Right atrium auricular region (tissue), 2 donors: Measurements from ENCODE around the gene TSKS. TPM values are rescaled to one million over a fixed set of nuclear protein-coding genes. Genes with fewer than 3 reads are reported as not detected.

Experiments used
- DNase-seq: peaks from one replicate; pipeline ENCODE4 v3.0.0-alpha.2; 2019; ENCODE audit warnings: low spot score
- H3K27ac ChIP-seq, 2 donors: fragments of 200-600 bp; sonication (generic); 1 replicate in 1 of 2; 2 replicates in 1 of 2; pipeline ENCODE4 v1.5.1; 2016 to 2019
- H3K27me3 ChIP-seq, 2 donors: fragments of 200-600 bp; sonication (generic); one replicate each; pipeline versions ENCODE4 v1.5.1 to v1.6.0; 2017 to 2019
- H3K36me3 ChIP-seq: fragments of 200-600 bp; sonication (generic); one replicate; pipeline ENCODE4 v1.5.1; 2016
- H3K4me1 ChIP-seq, 2 donors: fragments of 200-600 bp; sonication (generic); one replicate each; pipeline versions ENCODE4 v1.5.1 to v1.6.0; 2017 to 2019
- H3K4me3 ChIP-seq, 2 donors: fragments of 200-600 bp; sonication (generic); 1 replicate in 1 of 2; 2 replicates in 1 of 2; pipeline ENCODE4 v1.5.1; 2017 to 2019; ENCODE audit warnings: mild to moderate bottlenecking in 1 of 2, moderate library complexity in 1 of 2
- H3K9me3 ChIP-seq, 2 donors: fragments of 200-600 bp; sonication (generic); one replicate each; pipeline ENCODE4 v1.5.1; 2019
- CTCF ChIP-seq, 2 donors: fragments of 200-600 bp; sonication (generic); IDR thresholded peaks; one replicate each; pipeline ENCODE4 v1.5.1; 2019; ENCODE audit warnings: antibody characterized with exemption in 2 of 2
- total RNA-seq, 2 donors: library from RNA; depleted of rRNA; stranded (reverse); fragments of >200 nt; gene quantifications; one replicate each; pipeline ENCODE4 v1.1.0, GENCODE V29; 2016

Gene TSKS
- total RNA-seq, 2 donors from 2014 or later: 0.28 to 0.96 TPM

GRCh38 chr19:49712397-49712859 lies 50.7 kb downstream of the TSKS start:
- Histone ChIP-seq H3K36me3 (no peaks in the 10 kb centered on the region), H3K9me3 (no peaks in the 10 kb centered on the region), H3K27ac (no peak overlapping the region), H3K4me3 (no peak overlapping the region), H3K27me3 (no peaks in the 10 kb centered on the region), H3K4me1 (no peaks in the 10 kb centered on the region)
- no peak for TF ChIP-seq CTCF (IDR thresholded peaks at IDR 0.05)
- DNase-seq: no peak

DNA sequence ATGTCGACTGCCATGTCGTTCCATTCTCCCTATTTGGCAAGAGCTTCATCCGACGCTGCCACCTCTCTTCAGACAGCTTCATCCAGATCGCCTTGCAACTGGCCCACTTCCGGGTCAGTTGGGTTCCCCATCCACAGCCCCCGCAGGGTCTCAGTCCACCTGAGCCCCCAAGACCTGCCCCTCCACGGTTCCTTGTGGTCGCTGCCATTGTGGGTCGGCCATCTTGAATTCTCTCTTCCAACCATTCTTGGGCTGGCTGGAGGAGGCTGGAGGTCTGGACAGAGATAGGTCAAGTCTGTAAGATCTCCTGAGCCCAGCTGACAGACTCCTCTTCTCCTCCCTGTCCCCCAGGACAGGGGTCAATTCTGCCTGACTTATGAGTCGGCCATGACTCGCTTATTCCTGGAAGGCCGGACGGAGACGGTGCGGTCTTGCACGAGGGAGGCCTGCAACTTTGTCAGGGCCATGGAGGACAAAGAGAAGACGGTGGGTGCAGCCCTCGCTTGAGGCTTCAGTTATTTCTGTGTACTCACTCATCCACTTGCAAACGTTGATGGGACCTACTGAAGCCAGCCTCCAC lies 52.6 kb downstream of the TSKS start:
- no peak for DNase-seq
- H3K36me3 ChIP-seq: no peaks in the 10 kb centered on the region
- TF ChIP-seq CTCF (IDR thresholded peaks at IDR 0.05): no peak

GRCh38 chr19:49705919-49706318 lies 57.2 kb downstream of the TSKS start:
- Histone ChIP-seq H3K27me3 (no peaks in the 10 kb centered on the region), H3K9me3 (no peaks in the 10 kb centered on the region), H3K4me3 (no peak overlapping the region), H3K27ac (no peak overlapping the region), H3K4me1 (no peaks in the 10 kb centered on the region), H3K36me3 (no peaks in the 10 kb centered on the region)
- TF ChIP-seq CTCF (IDR thresholded peaks at IDR 0.05): no peak
- DNase-seq: no peak

More for the DNA sequence above, 52.6 kb downstream of the TSKS start:
- Histone ChIP-seq H3K27ac (no peak overlapping the region), H3K4me3 (no peak overlapping the region), H3K27me3 (no peaks in the 10 kb centered on the region), H3K4me1 (no peaks in the 10 kb centered on the region), H3K9me3 (no peaks in the 10 kb centered on the region)

DNA sequence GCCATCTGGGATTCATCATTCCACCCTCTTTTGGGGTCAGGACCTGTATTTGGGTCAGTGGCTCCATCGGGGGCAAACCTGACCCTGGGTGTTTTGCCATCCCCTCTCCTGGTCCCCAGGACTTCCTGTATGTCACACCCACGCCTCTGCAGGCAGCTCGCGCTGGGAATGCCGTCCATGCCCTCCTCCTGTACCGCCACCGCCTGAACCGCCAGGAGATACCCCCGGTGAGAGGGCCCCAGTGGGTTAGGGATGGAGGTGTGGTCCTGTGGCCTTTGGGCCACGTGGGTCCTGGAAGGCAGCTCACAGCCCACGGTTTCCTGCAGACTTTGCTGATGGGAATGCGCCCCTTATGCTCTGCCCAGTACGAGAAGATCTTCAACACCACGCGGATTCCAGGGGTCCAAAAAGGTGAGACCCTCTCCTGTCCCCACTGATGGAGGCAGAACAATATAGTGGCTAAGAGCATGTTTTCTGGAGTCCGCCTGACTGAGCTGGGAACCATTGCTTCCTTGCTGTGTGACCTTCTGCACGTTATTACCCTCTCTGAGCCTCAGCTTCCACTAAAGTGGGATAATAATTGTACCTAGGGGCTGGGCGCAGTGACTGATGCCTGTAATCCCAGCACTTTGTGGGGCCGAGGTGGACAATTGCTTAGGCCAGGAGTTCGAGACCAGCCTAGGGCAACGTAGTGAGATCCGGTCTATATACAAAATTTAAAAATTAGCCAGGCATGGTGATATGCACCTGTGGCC lies 58.0 kb downstream of the TSKS start:
- no peak overlapping the region for H3K4me3 ChIP-seq
- H3K27me3 ChIP-seq: no peaks in the 10 kb centered on the region
- H3K4me1 ChIP-seq: no peaks in the 10 kb centered on the region
- H3K9me3 ChIP-seq: no peaks in the 10 kb centered on the region
- no peaks in the 10 kb centered on the region for H3K36me3 ChIP-seq
- no peak for TF ChIP-seq CTCF (IDR thresholded peaks at IDR 0.05)
- no peak for DNase-seq
- no peak overlapping the region for H3K27ac ChIP-seq

DNA sequence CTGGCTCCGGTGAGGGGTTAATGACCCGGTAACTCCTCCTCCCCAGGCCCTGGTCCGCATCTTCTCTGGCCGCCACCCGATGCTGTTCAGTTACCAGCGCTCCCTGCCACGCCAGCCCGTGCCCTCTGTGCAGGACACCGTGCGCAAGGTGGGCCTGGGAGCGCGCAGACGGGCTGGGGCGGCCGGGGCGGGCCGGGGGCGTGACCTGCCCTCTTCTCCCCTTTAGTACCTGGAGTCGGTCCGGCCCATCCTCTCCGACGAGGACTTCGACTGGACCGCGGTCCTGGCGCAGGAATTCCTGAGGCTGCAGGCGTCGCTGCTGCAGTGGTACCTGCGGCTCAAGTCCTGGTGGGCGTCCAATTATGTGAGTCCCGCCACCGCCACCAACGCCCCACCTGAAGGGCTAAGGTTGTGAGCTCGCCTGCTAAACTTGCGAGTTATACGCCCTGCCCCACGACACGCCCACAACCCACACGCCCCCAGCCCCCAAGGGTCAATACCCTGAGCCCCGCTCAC lies 61.8 kb downstream of the TSKS start:
- Histone ChIP-seq H3K4me1 (no peaks in the 10 kb centered on the region), H3K27ac (no peak overlapping the region), H3K36me3 (no peaks in the 10 kb centered on the region), H3K9me3 (no peaks in the 10 kb centered on the region), H3K4me3 (no peak overlapping the region), H3K27me3 (no peaks in the 10 kb centered on the region)
- no peak for TF ChIP-seq CTCF (IDR thresholded peaks at IDR 0.05)
- no peak for DNase-seq
